HepG2 (cell line): ENCODE results near the gene ZBTB2. TPM values are rescaled to one million over a fixed set of nuclear protein-coding genes. Genes with fewer than 3 reads are reported as not detected.

Source experiments
- ATF7-NPFF ChIP-seq: sonication (generic); formaldehyde crosslinking; IDR thresholded peaks from 2 replicates; pipeline ENCODE4 v1.8.1; 2023; ENCODE audit warnings: mild to moderate bottlenecking, low read depth, missing genetic modification reagents, moderate library complexity
- EHMT2 ChIP-seq: fragments of 200-600 bp; sonication (generic); IDR thresholded peaks from 2 replicates; pipeline ENCODE4 v1.7.0; 2017; ENCODE audit warnings: antibody characterized with exemption, low read depth, low read length, borderline replicate concordance
- MAFG ChIP-seq: sonication (generic); formaldehyde crosslinking; IDR thresholded peaks from 2 replicates; pipeline ENCODE4 v1.5.1; 2020; ENCODE audit warnings: mild to moderate bottlenecking, missing genetic modification reagents
- NCOR1 ChIP-seq: fragments of 200-600 bp; sonication (generic); IDR thresholded peaks from 2 replicates; pipeline ENCODE4 v1.7.0; 2017; ENCODE audit warnings: antibody characterized with exemption, low read length, borderline replicate concordance
- RXRB ChIP-seq: IDR thresholded peaks from 2 replicates; pipeline ENCODE4 v1.6.1; 2016; ENCODE audit warnings: borderline replicate concordance, missing genetic modification reagents, missing compliant biosample characterization
- TCF7L2 ChIP-seq: IDR thresholded peaks from 2 replicates; pipeline ENCODE4 v1.6.1; 2011; ENCODE audit warnings: mild to moderate bottlenecking, low read depth, low read length, moderate library complexity
- ZFP1 ChIP-seq: IDR thresholded peaks from 2 replicates; pipeline ENCODE4 v1.6.1; 2016
- ZNF543 ChIP-seq: sonication (generic); formaldehyde crosslinking; IDR thresholded peaks from 2 replicates; pipeline ENCODE4 v1.4.0; 2020; ENCODE audit warnings: mild to moderate bottlenecking, missing genetic modification reagents
- polyA plus RNA-seq, 8 experiments: library from polyadenylated mRNA; depleted of rRNA in 3 of 8; stranded (reverse) in 7 of 8; unstranded in 1 of 8; fragments of >200 nt; fragmentation: Illumina TruSeq in 4 of 8; extraction: Trizol in 4 of 8; gene quantifications; 2 replicates each; pipeline versions ENCODE4 v1.2.1 to v1.2.3, GENCODE V29; 2011 to 2016; ENCODE audit warnings: low read depth in 4 of 8, missing spikeins in 1 of 8, mixed read lengths in 1 of 8; ENCODE audit not compliant: insufficient read depth in 1 of 8
- total RNA-seq, 5 experiments: library from RNA; depleted of rRNA; stranded (reverse); fragments of >200 nt; fragmentation: Illumina TruSeq; extraction: Trizol; gene quantifications; 2 replicates each; pipeline ENCODE4 v1.2.3, GENCODE V29; 2016; ENCODE audit warnings: low read depth in 1 of 5
- TF ChIP-seq, protein P1 (sequence below): sonication (generic); formaldehyde crosslinking; IDR thresholded peaks from 2 replicates; pipeline ENCODE4 v1.4.0; 2020; ENCODE audit warnings: mild to moderate bottlenecking, missing genetic modification reagents
- TF ChIP-seq, protein P2 (sequence below): IDR thresholded peaks from 2 replicates; pipeline ENCODE4 v1.6.1; 2016; ENCODE audit warnings: control low read depth
- TF ChIP-seq, protein P3 (sequence below): sonication (generic); formaldehyde crosslinking; conservative IDR thresholded peaks from 2 replicates; pipeline ENCODE4 v1.4.0; 2020; ENCODE audit warnings: mild to moderate bottlenecking, missing genetic modification reagents, moderate library complexity
- TF ChIP-seq, protein P4 (sequence below): sonication (generic); formaldehyde crosslinking; IDR thresholded peaks from 2 replicates; pipeline ENCODE4 v1.4.0; 2020; ENCODE audit warnings: missing genetic modification reagents, mild to moderate bottlenecking, borderline replicate concordance
- TF ChIP-seq, protein P5 (sequence below): sonication (generic); formaldehyde crosslinking; IDR thresholded peaks from 2 replicates; pipeline ENCODE4 v1.8.1; 2022; ENCODE audit warnings: mild to moderate bottlenecking, missing genetic modification reagents
- TF ChIP-seq, protein P6 (sequence below): sonication (generic); formaldehyde crosslinking; IDR thresholded peaks from 2 replicates; pipeline ENCODE4; 2020; ENCODE audit warnings: missing genetic modification reagents, mild to moderate bottlenecking, borderline replicate concordance

ZBTB2 gene
- total and polyA plus RNA-seq, 2 of the 13 experiments (the other 11 are each of a cell fraction or from before 2014, with no cell fraction given), result 15.4 to 22.8 TPM

DNA sequence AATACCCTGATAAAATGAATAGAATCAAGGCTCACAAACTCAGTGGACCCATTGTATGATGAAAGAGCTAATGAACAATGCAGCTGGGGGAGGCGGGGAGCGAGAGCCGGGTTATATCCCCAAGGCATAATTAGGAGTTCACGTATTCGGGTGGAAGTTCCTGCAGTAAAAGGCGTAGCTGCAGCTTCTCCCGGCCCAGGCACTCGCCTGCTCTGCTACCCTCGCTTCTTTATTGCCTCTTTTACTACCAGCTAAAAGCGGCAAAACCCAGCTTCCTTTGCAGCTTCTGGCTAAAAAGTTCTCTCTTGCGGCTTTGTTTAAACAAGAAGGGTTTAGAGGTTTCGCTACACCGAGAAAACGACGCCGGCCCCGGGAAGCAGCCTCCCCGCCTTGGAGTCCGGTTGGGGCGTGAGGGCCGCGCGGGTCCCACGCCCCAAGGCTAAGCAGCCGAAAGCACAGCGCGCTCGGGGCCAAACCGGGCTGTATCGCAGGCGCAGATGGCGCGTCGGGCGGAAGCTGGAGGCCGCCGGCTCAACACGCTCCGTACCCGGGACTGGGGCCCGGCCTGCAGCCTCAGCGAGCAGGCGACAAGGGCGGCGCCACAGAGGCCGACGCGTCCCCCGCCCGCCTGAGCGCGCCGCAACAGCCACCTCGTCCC, 1.6 kb downstream of the ZBTB2 start (continued):
- TF ChIP-seq, protein P1, sequence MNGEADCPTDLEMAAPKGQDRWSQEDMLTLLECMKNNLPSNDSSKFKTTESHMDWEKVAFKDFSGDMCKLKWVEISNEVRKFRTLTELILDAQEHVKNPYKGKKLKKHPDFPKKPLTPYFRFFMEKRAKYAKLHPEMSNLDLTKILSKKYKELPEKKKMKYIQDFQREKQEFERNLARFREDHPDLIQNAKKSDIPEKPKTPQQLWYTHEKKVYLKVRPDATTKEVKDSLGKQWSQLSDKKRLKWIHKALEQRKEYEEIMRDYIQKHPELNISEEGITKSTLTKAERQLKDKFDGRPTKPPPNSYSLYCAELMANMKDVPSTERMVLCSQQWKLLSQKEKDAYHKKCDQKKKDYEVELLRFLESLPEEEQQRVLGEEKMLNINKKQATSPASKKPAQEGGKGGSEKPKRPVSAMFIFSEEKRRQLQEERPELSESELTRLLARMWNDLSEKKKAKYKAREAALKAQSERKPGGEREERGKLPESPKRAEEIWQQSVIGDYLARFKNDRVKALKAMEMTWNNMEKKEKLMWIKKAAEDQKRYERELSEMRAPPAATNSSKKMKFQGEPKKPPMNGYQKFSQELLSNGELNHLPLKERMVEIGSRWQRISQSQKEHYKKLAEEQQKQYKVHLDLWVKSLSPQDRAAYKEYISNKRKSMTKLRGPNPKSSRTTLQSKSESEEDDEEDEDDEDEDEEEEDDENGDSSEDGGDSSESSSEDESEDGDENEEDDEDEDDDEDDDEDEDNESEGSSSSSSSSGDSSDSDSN, result peak; percentile 99
- TF ChIP-seq, protein P2, sequence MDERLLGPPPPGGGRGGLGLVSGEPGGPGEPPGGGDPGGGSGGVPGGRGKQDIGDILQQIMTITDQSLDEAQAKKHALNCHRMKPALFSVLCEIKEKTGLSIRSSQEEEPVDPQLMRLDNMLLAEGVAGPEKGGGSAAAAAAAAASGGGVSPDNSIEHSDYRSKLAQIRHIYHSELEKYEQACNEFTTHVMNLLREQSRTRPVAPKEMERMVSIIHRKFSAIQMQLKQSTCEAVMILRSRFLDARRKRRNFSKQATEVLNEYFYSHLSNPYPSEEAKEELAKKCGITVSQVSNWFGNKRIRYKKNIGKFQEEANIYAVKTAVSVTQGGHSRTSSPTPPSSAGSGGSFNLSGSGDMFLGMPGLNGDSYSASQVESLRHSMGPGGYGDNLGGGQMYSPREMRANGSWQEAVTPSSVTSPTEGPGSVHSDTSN (CRISPR knock-in tag), result no peak
- no peak; the same call in 1 of the 2 replicates for TF ChIP-seq RXRB (CRISPR knock-in tag)
- TF ChIP-seq, protein P3, sequence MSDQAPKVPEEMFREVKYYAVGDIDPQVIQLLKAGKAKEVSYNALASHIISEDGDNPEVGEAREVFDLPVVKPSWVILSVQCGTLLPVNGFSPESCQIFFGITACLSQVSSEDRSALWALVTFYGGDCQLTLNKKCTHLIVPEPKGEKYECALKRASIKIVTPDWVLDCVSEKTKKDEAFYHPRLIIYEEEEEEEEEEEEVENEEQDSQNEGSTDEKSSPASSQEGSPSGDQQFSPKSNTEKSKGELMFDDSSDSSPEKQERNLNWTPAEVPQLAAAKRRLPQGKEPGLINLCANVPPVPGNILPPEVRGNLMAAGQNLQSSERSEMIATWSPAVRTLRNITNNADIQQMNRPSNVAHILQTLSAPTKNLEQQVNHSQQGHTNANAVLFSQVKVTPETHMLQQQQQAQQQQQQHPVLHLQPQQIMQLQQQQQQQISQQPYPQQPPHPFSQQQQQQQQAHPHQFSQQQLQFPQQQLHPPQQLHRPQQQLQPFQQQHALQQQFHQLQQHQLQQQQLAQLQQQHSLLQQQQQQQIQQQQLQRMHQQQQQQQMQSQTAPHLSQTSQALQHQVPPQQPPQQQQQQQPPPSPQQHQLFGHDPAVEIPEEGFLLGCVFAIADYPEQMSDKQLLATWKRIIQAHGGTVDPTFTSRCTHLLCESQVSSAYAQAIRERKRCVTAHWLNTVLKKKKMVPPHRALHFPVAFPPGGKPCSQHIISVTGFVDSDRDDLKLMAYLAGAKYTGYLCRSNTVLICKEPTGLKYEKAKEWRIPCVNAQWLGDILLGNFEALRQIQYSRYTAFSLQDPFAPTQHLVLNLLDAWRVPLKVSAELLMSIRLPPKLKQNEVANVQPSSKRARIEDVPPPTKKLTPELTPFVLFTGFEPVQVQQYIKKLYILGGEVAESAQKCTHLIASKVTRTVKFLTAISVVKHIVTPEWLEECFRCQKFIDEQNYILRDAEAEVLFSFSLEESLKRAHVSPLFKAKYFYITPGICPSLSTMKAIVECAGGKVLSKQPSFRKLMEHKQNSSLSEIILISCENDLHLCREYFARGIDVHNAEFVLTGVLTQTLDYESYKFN, result no peak
- peak; percentile 78; the same call in 1 of the 2 replicates for TF ChIP-seq ZFP1 (CRISPR knock-in tag)
- no peak for TF ChIP-seq MAFG (CRISPR knock-in tag)
- TF ChIP-seq, protein P4, sequence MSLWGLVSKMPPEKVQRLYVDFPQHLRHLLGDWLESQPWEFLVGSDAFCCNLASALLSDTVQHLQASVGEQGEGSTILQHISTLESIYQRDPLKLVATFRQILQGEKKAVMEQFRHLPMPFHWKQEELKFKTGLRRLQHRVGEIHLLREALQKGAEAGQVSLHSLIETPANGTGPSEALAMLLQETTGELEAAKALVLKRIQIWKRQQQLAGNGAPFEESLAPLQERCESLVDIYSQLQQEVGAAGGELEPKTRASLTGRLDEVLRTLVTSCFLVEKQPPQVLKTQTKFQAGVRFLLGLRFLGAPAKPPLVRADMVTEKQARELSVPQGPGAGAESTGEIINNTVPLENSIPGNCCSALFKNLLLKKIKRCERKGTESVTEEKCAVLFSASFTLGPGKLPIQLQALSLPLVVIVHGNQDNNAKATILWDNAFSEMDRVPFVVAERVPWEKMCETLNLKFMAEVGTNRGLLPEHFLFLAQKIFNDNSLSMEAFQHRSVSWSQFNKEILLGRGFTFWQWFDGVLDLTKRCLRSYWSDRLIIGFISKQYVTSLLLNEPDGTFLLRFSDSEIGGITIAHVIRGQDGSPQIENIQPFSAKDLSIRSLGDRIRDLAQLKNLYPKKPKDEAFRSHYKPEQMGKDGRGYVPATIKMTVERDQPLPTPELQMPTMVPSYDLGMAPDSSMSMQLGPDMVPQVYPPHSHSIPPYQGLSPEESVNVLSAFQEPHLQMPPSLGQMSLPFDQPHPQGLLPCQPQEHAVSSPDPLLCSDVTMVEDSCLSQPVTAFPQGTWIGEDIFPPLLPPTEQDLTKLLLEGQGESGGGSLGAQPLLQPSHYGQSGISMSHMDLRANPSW (CRISPR knock-in tag), result no peak
- TF ChIP-seq, protein P5, sequence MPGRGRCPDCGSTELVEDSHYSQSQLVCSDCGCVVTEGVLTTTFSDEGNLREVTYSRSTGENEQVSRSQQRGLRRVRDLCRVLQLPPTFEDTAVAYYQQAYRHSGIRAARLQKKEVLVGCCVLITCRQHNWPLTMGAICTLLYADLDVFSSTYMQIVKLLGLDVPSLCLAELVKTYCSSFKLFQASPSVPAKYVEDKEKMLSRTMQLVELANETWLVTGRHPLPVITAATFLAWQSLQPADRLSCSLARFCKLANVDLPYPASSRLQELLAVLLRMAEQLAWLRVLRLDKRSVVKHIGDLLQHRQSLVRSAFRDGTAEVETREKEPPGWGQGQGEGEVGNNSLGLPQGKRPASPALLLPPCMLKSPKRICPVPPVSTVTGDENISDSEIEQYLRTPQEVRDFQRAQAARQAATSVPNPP (CRISPR knock-in tag), result peak; percentile 90; the same call in 1 of the 2 replicates
- TF ChIP-seq EHMT2, result no peak
- TF ChIP-seq ZNF543, result 0 out of 2 replicates have a peak, but pooled peaks have one; percentile 63
- TF ChIP-seq NCOR1, result no peak
- peak; percentile 91 for TF ChIP-seq ATF7-NPFF
- TF ChIP-seq, protein P6, sequence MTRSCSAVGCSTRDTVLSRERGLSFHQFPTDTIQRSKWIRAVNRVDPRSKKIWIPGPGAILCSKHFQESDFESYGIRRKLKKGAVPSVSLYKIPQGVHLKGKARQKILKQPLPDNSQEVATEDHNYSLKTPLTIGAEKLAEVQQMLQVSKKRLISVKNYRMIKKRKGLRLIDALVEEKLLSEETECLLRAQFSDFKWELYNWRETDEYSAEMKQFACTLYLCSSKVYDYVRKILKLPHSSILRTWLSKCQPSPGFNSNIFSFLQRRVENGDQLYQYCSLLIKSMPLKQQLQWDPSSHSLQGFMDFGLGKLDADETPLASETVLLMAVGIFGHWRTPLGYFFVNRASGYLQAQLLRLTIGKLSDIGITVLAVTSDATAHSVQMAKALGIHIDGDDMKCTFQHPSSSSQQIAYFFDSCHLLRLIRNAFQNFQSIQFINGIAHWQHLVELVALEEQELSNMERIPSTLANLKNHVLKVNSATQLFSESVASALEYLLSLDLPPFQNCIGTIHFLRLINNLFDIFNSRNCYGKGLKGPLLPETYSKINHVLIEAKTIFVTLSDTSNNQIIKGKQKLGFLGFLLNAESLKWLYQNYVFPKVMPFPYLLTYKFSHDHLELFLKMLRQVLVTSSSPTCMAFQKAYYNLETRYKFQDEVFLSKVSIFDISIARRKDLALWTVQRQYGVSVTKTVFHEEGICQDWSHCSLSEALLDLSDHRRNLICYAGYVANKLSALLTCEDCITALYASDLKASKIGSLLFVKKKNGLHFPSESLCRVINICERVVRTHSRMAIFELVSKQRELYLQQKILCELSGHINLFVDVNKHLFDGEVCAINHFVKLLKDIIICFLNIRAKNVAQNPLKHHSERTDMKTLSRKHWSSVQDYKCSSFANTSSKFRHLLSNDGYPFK, result 0 out of 2 replicates have a peak, but pooled peaks have one; percentile 56
- TF ChIP-seq TCF7L2, result no peak
